Right atrium auricular region (tissue), 2 donors: ENCODE measurements around the gene RUSF1. TPM values are rescaled to one million over a fixed set of nuclear protein-coding genes. Genes with fewer than 3 reads are reported as not detected.

Experiments
- DNase-seq: peaks from one replicate; pipeline ENCODE4 v3.0.0-alpha.2; 2019; ENCODE audit warnings: low spot score
- H3K27ac ChIP-seq, 2 donors: fragments of 200-600 bp; sonication (generic); 1 replicate in 1 of 2; 2 replicates in 1 of 2; pipeline ENCODE4 v1.5.1; 2016 to 2019
- H3K27me3 ChIP-seq, 2 donors: fragments of 200-600 bp; sonication (generic); one replicate each; pipeline versions ENCODE4 v1.5.1 to v1.6.0; 2017 to 2019
- H3K36me3 ChIP-seq: fragments of 200-600 bp; sonication (generic); one replicate; pipeline ENCODE4 v1.5.1; 2016
- H3K4me1 ChIP-seq, 2 donors: fragments of 200-600 bp; sonication (generic); one replicate each; pipeline versions ENCODE4 v1.5.1 to v1.6.0; 2017 to 2019
- H3K4me3 ChIP-seq, 2 donors: fragments of 200-600 bp; sonication (generic); 1 replicate in 1 of 2; 2 replicates in 1 of 2; pipeline ENCODE4 v1.5.1; 2017 to 2019; ENCODE audit warnings: mild to moderate bottlenecking in 1 of 2, moderate library complexity in 1 of 2
- H3K9me3 ChIP-seq, 2 donors: fragments of 200-600 bp; sonication (generic); one replicate each; pipeline ENCODE4 v1.5.1; 2019
- total RNA-seq, 2 donors: library from RNA; depleted of rRNA; stranded (reverse); fragments of >200 nt; gene quantifications; one replicate each; pipeline ENCODE4 v1.1.0, GENCODE V29; 2016
- TF ChIP-seq, protein P1 (sequence below), 2 donors: fragments of 200-600 bp; sonication (generic); IDR thresholded peaks; one replicate each; pipeline ENCODE4 v1.5.1; 2019; ENCODE audit warnings: antibody characterized with exemption in 2 of 2

RUSF1 gene
- total RNA-seq, 2 donors from 2014 or later, result 33.3 TPM

DNA sequence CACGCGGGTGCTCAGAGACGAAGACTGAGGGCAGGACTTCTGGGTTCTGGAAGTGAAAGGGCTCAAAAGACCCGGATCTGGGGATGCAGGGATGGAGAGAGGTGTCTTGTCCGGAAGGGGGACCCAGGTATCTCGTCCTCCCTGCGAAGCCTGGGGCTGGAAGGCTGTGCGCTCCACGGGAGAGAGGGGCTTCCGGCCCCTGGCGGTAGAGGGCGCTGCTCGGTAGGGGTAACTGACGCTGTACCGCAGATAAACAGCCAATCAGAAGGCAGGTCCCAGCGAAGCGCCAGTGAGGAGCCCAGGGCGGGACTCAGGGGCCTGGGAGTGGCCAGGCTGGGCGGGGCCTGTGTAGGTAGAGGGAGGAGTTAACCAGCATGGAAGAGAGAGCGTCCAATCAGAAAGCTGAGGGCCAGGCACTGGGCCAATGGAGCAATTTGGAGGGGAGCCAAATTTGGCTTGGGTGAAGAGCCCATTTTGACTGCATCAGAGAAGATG is 35.4 kb downstream of the RUSF1 start:
- Histone ChIP-seq H3K27me3 (no peaks in the 10 kb centered on the region), H3K4me3 (peak overlapping the region; percentile 78 to 83), H3K9me3 (no peaks in the 10 kb centered on the region), H3K27ac (peak overlapping the region; percentile 94 to 99), H3K36me3 (peaks cover 46% of the 10 kb centered on the region), H3K4me1 (peaks cover 3 to 25% of the 10 kb centered on the region in 2 donors)
- DNase-seq, result peak; percentile 95
- TF ChIP-seq, protein P1, sequence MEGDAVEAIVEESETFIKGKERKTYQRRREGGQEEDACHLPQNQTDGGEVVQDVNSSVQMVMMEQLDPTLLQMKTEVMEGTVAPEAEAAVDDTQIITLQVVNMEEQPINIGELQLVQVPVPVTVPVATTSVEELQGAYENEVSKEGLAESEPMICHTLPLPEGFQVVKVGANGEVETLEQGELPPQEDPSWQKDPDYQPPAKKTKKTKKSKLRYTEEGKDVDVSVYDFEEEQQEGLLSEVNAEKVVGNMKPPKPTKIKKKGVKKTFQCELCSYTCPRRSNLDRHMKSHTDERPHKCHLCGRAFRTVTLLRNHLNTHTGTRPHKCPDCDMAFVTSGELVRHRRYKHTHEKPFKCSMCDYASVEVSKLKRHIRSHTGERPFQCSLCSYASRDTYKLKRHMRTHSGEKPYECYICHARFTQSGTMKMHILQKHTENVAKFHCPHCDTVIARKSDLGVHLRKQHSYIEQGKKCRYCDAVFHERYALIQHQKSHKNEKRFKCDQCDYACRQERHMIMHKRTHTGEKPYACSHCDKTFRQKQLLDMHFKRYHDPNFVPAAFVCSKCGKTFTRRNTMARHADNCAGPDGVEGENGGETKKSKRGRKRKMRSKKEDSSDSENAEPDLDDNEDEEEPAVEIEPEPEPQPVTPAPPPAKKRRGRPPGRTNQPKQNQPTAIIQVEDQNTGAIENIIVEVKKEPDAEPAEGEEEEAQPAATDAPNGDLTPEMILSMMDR (IDR thresholded peaks at IDR 0.05), result peak; percentile 66 to 84

DNA sequence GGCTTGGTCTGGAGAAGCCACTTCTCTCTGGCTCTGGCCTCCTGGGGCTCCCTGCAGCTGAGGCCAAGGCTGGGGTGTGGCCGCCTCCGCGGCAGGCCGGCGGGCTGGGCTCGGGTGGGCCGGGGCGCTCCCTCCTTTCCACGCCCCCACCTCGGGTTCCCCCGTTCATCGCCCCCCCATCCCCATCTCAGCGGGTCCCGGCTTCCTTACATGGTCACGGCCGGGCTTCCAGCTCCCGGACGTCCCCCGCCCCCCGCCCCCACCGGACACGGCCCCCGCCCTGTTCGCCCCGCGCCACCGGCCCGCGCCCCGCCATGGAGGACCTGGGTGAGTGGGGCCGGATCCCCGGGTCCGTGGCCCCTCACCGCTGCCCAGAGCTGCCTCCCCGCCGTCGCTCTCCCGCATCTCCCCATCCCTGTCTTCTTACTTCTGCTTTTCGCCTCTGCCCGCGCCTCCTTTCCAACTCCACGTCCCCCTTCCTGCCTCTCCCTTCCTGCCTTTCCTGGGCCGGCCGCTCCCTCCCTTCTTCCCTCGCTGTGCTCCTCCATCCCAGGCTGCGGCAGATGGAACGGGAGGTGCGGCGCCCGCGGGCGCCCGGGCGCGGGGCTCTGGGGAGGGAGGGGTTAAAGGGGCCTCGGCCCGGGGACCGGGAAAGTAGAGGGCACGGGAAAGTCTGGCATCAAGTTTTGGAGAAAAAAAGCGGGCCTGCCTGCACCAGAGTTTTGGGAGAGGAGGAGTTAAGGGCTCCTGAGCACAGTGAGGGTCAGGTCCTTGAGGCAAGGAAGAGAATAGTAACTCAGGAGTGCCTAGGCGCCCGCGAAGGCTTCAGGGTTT is 36.1 kb downstream of the RUSF1 start, which contains the start of gene TGFB1I1:
TSS of gene TGFB1I1 (plus strand) at position 278 of the 834 bp plus-strand sequence. CDS start at position 315, 37 bp downstream.
- TF ChIP-seq, protein P1 (IDR thresholded peaks at IDR 0.05), result no peak
- Histone ChIP-seq H3K4me1 (peaks cover 3 to 25% of the 10 kb centered on the region in 2 donors), H3K27ac (peak within 1 kb of the TSS; percentile 94 to 99), H3K36me3 (peaks cover 39% of the 10 kb centered on the region), H3K27me3 (no peaks in the 10 kb centered on the region), H3K9me3 (no peaks in the 10 kb centered on the region), H3K4me3 (peak within 1 kb of the TSS; percentile 78 to 83)
- peak; percentile 74 for DNase-seq

DNA sequence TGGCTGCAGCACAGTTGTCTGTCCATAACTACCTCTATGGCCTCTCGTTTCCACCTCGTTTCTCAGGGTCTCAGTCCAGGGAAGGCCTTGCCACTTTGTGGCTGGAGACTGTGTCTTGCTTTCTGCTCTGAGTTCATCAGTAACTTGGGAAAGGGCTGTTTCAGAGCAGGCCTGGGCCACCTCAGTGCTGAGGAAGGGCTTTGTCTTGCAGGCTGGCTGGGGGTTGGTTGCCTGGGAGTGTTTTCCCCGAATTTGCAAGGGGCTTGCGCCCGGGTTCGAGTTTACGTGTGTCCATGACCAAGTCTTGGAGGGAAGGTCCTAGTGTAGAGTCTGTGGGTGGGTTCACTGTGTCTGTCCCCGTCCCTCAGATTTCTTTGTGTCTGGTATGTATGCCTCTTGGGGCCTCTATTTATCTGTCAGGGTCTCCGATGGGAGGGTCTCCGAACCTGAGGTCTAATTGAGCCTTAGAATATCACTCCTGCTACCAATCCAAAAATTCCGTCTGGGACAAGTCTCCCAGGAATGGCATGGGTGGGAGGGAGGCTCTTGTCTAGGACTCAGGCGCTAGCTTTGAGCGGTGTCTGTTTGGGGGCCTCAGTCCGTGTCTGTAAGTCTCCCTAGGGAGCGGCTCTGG is 36.8 kb downstream of the RUSF1 start:
- Histone ChIP-seq H3K4me1 (peaks cover 3 to 25% of the 10 kb centered on the region in 2 donors), H3K27me3 (no peaks in the 10 kb centered on the region), H3K4me3 (peak overlapping the region; percentile 78 to 83), H3K27ac (peak overlapping the region; percentile 94 to 99), H3K9me3 (no peaks in the 10 kb centered on the region), H3K36me3 (peaks cover 39% of the 10 kb centered on the region)
- no peak for DNase-seq
- TF ChIP-seq, protein P1 (IDR thresholded peaks at IDR 0.05), result no peak

DNA sequence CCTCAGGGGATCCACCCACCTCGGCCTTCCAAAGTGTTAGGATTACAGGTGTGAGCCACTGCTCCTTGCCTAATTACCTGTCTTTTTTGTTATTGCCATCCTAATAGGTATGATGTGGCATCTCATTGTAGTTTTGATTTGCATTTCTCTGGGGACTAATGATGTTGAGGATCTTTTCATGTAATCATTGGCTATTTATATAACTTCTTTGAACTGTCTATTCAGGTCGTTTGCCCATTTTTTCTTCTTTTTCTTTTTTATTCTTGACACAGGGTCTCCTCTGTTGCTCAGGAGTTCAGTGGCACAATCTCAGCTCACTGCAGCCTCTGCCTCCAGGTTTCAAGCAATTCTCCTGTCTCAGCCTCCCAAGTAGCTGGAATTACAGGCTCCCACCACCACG is 37.6 kb downstream of the RUSF1 start:
- Histone ChIP-seq H3K4me1 (peaks cover 3 to 25% of the 10 kb centered on the region in 2 donors), H3K27me3 (no peaks in the 10 kb centered on the region), H3K36me3 (peaks cover 38% of the 10 kb centered on the region), H3K9me3 (no peaks in the 10 kb centered on the region), H3K4me3 (no peak overlapping the region), H3K27ac (peak overlapping the region in 1 of 2 donors; percentile 99)
- no peak for DNase-seq
- TF ChIP-seq, protein P1 (IDR thresholded peaks at IDR 0.05), result no peak

DNA sequence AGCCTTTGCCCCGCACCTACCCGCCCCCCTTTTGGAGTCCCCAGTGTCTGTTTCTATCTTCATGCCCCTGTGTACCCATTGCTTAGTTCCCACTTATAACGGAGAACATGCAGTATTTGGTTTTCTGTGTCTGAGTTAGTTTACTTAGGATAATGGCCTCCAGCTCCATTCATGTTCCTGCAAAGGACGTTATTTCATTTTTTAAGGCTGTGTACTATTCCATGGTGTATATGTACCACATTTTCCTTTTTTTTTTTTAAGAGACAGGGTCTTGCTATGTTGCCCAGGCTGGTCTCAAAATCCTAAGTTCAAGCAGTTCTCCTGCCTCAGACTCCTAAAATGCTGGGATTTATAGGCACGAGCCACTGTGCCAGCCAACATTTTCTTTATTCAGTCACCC is 40.3 kb downstream of the RUSF1 start:
- Histone ChIP-seq H3K27me3 (no peaks in the 10 kb centered on the region), H3K9me3 (no peaks in the 10 kb centered on the region), H3K4me1 (peaks cover 3 to 11% of the 10 kb centered on the region in 2 donors), H3K36me3 (peaks cover 34% of the 10 kb centered on the region), H3K4me3 (no peak overlapping the region), H3K27ac (no peak overlapping the region)
- DNase-seq, result no peak
- TF ChIP-seq, protein P1 (IDR thresholded peaks at IDR 0.05), result no peak
